HG02759 (cell line): ENCODE data around the gene UNKL.

ENCODE experiments used
- ATAC-seq: cut with Tn5 transposase; IDR thresholded peaks from one replicate; pipeline ENCODE4 v1.9.1; 2021; ENCODE audit warnings: mild to moderate bottlenecking, moderate library complexity; ENCODE audit not compliant: unreplicated experiment

The UNKL gene

DNA sequence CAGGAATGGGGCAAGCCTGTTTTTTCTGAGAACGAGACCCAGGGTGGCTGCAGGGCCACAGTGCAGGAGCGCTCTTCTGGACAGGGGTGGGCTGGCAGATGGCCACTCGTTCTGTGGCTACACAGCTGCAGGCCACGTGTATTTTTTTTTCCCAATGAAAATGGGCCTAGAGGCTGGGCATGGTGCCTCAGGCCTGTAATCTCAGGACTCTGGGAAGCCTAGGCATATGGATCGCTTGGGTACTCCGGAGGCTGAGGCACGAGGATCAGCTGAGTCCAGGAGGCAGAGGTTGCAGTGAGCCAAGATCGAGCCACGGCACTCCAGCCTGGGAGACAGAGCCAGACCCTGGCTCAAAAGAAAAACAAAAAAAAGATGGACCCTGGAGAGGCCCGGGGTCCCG, 6.8 kb downstream of the UNKL start:
- ATAC-seq, result peak; percentile 9

DNA sequence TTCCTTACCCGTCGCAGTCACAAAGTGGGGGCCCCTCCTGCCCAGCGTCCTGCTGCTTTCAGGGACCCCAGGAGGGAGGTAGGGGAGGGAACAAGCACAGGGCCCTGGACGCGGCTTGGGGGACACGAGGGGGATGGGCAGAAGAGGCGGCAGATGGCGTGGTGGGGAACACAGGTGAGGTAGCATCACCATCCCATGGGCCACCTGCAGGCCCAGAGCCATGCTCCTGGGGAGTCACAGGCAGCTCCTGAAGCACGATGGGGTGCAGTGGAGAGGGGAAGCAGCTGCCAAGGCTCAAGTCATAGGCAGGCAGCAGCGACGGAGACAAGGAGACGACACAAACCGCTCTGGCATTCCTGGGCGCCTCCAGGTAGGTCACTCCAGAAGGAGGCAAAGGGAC, 10.8 kb downstream of the UNKL start:
- ATAC-seq, result no peak

DNA sequence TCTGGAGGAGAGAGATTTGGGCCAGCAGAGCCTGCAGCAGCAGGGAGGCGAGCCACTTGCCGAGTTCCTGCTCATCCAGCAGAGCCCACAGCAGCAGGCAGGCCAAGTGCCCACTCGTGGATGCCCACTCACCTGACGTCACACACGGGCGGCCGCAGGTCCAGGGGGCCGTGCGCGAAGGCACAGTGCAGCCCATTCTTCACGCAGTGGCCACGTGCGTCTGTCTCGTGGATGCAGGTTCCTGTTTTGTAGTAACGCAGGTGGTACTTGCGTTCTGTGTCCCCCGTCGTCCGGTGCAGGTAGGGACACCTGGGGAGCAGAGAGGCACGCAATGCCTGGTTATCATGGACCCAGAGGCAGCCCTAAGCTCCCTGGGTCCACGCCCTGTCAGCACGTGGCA, 11.5 kb downstream of the UNKL start:
- no peak for ATAC-seq

DNA sequence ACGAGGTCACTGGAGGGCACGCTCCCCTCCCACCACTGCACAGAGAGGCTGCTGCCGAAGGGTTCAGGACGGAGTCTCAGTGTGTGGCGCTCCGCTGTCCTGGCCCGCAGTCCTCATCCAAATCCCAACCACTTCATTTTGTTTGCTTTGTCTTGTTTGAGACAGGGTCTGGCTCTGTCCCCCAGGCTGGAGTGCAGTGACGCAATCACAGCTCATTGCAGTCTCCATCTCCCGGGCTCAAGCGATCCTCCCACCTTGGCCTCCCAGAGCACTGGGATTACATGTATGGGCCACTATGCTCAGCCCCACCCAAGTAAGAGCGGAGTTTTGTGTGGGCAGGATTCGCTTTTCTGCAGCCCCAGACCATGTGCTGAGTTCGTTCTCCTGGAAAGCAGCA, 12.7 kb downstream of the UNKL start:
- no peak for ATAC-seq

DNA sequence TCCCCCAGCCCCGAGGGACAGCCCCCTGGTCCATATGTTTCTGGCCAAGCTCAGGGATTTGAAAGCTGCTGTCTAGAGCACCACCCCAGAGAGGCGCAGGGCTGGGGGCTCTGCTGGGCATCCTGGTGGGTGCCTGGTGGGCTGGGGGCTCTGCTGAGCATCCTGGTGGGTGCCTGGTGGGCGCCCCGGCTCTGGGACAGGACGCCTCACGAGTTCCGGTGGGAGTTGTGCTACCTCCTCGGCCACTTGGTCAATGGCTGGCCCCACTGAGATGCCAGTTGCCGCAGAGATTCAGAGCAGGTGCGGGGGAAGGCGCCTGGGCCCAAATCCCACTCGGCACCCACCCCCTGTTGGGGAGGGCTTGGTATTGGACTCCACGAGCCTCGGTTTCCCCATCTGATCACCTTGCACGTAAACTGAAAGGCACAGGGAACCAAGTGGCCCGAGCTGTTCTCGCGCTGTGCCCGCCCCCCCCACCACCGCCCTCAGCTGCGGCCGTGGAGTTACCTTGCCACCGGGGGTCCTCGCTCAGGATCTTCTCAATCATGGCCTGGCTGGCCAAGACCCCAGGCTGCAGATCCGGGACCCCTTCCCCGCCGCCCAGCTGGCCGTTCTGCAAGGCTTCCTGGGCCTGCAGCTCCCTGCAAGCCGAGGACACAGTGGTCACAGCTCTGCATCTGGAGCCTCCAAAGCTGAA, 13.3 kb downstream of the UNKL start:
- ATAC-seq, result no peak

DNA sequence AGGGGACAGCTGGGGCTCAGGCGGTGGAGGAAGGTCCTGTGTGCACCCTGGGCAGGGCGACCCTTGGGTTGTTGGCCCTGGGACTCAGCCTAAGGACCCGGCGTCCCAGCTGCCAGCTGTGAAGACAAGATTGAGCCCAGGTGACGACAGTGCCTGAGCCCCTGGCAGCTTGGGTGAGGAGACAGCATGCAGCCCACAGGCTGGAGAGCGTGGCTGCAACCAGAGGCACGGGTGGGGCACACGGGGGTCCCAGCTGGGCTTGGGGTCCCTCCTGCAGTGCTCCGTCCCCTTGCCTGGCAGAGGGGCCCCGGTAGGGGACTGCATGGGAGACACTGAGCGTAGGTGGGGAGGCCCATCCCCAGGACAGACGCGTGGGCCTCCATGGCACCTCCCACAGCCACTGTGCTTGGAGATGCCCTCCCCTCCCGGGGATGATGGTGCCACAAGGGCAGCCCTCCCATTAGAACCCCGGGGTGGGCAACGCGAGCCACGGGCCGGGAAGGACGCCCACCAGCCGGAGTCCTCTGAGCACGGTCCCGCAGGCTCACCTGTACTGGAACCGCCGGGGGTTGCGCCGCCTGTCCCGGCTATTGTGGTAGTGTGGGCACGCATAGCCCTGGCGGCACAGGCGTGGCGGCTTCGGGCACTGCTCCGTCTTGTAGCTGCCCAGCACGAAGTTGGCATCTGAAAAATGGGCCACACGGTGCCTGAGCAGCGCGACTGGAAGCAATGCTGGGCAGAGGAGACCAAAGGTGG, 15.5 kb downstream of the UNKL start:
- ATAC-seq, result no peak

DNA sequence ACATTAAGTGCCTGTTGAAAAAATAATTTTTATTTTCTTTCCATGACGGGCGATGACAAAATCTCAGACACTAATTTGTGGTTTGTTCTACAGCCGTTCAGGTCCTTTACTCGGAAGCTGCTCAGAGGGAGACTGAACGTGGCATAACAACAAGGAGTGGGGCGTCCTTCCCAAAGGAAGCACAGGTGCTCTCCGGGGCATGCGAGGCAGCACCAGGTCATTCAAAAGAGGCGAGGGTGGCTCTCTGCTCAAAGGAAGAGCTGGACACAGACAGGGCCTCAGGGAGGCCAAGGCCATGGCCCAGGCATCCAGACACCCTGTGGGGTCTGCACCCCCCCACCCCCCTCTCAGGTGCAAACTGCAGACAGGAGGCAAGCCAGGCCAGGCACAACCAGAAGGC, 16.2 kb downstream of the UNKL start:
- ATAC-seq, result no peak

DNA sequence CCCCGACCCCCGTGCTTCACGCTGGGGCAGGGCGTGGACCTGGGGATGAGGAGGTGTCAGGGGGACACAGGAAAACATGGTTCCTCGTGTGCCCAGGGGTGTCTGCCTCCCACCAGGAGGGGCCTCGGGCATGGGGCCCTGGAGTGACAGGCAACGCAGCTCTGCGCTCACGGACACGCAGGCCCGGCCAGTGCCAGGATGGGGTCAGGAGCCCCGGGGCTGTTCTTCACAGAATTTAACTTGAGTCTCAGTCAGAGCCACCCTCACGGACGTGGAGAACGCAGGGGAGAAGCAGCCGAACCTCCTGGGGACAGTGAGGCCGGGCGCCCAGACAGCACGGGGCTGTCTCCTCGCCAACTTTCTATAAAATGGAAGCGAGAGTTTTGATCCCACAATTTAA, 16.7 kb downstream of the UNKL start:
- ATAC-seq, result no peak

DNA sequence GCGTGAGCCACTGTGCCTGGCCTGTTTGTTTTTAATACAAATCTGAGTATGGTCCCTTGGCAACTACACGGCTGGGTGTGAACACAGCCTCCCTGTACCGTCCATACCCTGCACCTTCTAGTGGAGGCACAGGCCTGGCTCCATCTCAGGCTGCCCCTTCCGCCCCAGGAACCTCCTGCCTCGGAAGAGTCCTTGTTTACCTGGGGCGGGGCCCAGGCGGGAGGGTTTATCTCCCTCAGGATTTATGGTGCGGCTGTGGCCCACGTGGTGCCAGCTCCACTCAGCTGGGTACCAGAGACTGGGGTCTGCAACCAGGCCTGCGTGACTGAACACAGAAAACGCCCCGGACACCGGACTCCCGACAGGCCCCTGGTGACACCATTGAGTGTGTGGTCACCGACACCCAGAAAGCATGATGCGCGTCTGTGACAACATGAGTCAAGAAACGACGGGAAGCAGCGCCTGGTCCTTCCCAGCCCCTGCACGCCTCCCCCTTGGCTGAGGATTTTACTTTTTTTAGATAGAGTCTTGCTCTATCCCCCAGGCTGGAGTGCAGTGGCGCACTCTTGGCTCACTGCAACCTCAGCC, 19.0 kb downstream of the UNKL start:
- ATAC-seq, result no peak

DNA sequence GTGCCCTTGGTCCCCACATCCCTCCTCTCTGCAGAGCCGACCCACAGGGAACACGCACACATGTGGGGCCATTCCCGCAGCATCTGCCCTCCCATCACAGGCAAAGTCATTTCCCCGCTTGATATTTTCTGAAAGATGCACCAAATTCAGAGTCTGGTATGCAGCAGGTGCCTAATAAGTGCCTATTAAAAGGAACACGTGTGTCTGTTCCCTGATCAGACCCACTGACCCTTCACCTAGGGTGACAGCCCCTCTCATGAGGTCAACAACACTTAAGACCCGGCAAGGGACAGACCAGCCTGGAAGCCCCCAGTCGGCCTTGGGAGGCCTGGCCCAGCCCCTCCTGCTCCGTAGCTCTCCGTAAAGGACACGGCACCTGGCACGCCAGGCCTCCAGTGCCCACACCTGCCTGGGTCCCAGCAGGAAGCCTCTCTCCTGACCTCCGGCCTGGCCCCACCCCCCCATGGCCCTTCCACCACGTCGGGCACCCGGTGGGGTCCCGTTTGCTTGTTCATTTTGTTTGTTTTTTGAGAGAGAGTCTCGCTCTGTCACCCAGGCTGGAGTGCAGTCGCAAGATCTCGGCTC, 20.0 kb downstream of the UNKL start:
- no peak for ATAC-seq

DNA sequence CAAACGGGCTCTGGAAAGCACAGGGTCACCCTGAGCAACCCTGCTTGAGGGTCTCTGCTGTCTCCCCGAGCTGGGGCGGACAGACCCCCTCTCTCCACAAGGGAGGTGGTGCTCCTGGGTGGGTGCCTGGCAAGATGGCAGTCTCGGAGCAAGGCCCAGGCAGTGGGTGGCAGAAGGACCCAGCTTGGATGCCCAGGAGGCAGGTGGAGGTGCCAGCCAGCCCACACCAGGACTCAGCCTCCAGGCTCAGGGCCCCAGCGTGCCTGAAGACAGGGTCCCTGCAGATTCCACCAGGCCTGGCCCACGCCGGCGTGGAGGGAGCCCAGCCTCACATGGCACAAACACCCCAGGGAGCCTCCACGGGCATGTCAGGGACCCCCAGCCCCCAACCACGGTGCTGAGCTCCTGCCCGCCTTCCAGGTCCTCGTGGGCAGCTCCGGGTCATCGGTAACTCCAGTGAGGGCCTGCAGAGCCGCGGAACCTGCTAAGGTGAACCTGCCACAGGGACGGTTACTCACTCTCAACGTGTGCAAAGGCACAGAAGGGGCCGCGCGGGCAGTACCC, 20.8 kb downstream of the UNKL start:
- ATAC-seq, result no peak

DNA sequence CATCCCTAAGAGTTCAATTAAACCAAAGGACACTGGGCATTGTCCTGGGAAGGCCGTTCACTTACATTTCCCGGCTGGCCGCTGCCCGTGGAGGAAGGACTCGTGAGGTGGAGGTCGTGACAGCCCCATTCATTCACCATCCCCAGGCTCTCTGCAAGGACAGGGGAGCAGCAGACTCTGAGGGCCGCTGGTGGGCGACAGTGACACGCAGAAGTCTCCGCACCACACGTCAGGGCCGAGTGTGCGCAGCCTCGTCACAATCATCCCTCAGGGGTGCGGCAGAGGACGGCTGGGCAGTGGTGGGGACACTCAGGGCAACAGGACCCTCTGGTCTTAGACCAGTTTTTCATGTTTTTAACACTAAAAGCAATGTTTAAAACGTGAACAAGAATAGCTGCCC, 21.7 kb downstream of the UNKL start:
- ATAC-seq, result no peak

DNA sequence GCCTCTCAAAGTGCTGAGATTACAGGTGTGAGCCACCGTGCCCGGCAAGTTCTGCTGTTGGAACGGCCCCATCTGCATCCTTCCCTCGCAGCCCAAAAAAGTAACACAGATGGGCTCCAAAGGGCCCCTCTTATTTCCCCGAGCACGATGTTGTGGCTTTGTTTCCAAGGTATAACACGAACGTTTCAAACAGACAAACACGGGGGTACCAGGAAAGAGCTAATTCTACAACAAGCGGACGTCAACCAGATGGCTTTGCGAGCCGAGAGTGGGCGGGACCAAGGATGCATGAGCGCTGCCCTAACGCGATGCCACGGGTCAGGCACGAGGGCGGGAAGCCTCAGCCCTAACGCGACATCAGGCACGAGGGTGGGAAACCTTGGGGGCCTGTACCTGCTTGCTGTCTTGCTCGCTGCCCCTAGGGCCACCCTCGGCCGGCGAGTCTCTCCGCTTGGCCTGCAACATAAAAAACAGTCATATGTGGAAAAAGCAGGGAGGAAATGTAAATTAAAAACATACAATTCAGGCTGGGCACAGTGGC, 24.2 kb downstream of the UNKL start:
- no peak for ATAC-seq

DNA sequence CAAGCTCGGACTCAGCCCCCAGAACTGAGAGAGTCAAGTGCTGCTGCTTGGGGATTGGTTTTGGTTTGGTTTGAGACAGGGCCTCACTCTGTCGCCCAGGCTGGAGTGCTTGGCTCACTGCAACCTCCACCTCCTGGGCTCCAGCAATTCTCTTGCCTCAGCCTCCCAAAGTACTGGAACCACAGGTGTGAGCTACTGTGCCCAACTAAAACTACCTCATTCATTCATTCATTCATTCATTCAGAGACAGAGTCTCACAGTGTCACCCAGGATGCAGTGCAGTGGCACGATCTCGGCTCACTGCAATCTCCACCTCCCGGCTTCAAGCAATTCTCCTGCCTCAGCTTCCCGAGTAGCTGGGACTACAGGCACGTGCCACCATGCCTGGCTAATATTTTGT, 24.7 kb downstream of the UNKL start:
- ATAC-seq, result no peak

DNA sequence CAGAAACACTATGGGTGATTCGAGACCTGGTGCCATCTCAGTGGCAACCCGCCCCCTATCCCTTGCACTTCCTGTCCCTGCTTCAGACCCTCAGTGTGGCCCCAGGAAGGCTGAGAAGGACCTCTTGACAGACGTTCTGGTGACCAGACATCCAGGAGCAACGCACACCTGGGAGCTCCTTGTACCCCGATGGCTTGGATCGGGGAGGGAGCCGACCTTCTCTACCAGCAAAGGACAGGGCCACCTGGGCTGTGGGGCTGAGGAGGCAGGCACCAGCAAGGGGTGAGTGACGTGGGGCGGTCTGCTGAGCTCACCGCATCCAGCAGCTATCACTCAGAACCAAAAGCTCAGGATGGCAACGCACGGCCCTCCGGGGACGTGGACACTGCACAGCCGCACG, 27.2 kb downstream of the UNKL start:
- no peak for ATAC-seq

DNA sequence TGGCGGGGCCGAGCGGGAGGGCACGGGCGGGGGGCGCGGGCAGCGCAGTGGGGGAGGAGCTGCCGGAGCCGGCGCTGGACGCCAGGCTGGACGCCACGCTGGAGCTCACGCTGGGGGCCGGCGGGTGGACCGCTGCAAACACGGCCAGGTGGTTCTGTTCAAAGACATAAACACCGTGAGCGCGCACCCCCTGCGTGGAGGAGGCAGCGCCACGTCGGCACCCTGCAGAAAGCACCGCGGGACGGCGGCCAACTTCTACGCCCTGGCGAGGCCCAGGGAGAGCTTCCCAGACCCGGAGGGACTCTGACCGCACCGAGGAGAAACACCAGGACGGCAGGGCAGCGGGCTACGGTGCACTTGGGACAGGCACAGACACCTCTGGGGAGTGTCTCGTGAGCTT, 29.3 kb downstream of the UNKL start:
- no peak for ATAC-seq

DNA sequence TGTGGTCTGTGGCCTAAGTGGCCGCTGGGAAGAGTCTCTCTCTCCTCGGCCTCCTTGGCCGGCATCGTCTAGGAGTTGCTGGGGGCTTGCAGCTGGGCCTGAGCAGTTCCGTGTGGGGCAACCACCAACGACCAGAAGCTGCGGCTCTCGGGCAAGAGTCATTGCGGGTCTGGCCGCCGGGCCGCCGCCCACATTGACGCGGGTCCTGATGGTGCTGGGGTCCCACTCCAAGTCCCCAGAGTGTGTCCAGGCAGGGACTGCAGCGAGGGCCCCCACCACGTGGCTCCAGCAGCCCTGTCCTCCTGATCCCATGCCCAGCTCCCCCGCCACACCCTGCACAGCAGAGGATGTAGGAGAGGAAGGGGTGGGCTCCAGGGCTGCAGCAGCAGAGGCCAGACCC, 30.9 kb downstream of the UNKL start:
- no peak for ATAC-seq

DNA sequence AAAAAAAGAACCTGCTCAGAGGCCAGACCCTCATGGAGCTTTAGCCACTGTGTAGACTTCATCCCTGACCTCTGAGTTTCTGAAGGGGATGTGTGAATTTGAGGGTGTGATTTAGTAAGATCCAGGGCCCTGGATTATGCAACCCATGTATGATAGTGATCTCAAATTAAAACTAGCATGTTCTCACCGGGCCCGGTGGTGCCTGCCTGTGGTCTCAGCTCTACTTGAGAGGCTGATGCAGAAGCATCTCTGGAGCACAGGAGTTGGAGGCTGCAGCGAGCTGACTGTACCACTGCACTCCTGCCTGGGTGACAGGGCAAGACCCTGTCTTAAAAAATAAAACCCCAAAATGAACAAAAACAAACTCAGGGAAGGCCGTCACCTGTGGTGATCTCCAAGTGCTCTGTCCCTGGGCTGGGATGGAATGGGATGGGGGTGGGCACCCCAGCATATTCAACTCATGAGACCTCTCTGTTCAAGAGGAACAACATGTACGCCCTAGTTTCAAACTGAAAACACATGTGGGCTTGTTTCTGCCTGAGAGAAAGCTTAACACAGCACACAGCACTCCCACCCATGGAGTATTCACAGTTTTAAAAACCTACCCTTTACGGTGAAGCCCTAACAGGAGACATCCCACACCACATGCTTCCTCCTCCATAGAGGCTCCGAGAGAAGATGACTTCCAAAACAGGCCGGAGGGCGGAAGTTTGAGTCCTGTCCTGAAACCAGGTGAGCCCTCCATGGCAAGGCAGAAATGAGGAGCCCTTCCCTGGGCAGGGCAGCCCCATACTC, 32.7 kb downstream of the UNKL start:
- ATAC-seq, result no peak

DNA sequence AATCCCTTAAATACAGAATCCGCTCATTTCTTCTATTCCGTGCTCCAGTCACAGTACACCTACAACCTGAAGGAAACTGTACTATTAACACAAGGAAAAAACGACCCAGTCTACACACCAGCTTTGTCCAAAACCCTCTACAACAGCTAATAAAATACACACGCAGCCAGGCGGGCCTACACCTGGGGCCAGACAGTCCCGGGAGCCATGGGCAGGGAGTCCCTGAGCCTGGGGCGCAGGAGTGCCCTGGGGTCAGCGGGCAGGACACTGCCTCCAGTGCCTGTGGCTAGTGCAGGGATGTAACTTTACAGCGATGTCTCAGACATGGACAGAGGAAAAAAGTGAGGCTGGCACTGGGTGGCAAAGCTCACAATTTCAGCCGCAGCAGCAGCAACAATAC, 34.3 kb downstream of the UNKL start:
- ATAC-seq, result no peak

DNA sequence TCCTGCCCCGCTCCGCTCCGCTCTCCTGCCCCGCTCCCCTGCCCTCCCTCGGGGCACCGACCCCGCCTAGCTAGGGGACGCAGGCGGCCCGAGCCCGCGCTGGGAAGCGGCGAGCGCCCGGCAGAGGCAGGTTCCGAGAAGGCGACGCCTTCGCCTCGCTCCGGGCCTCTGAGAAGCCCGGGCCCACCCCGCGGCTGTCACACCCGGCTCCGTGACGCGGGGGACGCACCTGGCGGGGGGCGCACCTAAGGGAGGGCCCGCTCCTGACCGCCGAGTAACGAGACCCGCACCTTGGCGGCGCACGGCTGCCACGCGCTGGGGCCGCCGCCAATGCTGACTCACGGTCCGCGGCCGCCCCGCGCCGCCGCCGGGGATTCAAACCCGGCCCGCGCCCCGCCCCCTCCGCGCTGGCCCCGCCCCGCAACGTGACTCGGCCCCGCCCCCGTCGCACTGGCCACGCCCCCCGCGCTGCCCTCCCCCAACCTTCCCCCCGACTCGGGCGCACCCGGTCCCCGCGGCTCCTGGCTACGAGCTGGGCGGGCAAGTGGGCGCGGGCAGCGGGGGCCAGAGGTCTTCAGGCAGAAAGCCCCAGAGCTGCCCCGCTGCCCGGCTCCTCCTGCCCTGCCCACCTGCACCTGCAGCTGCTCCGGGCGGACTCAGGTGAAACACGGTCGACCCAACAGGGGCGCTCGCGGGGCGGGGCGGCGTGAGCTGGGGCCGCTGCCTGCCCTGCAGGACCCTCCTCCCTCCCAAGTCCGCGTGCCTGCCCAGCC, 35.0 kb downstream of the UNKL start:
- ATAC-seq, result peak; percentile 56
